Measurements from ENCODE around the gene TNFAIP6. TPM values are rescaled to one million over a fixed set of nuclear protein-coding genes. Genes with fewer than 3 reads are reported as not detected.

The TNFAIP6 gene
- total RNA-seq, 1 experiment from 2014 or later = not detected

DNA sequence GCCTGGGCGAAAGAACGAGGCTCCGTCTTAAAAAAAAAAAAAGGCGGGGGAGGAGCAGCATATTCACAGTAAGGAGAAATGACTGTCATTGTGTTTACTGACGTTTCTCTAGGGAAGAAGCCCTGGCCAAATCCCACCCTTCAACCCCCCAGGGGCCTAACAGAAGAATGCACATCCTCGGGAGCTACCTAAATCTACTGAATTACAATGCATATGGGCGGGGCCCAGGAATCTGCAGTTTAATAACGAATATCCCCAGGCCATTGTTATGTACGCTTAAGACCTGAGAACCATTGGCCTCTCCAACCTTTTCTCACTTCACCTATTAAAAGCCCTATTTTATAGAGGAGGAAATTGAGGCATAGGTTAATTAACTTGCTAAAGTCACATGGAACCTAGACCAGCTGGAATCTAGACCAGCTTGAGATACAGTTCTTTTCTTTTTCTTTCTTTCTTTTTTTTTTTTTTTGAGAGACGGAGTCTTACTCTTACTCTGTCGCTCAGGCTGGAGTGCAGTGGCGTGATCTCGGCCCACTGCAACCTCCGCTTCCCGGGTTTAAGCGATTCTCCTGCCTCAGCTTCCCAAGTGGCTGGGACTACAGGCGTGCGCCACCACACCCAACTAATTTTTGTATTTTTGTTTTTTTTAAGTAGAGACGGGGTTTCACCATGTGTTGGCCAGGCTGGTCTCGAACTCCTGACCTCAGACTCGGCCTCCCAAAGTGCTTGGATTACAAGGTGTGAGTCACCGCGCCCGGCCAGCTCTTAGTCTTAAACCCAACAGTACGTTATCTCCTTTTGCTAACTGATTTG, 51.6 kb downstream of the TNFAIP6 start:
- Histone ChIP-seq H3K4me1 (ENCODE audit: control insufficient read depth in 1 of 2, insufficient read depth in 2 of 2, low read length in 2 of 2) (peaks cover 0 to 14% of the 10 kb centered on the region in 2 experiments; a peak in 2 of 4 replicates), H3K27ac (ENCODE audit: low read depth, low read length) (peak overlapping the region; percentile 12; the same call in 1 of the 2 replicates), H3K9me3 (ENCODE audit: control insufficient read depth in 1 of 2, insufficient read depth in 1 of 2, low read depth in 1 of 2, low read length in 2 of 2) (no peaks in the 10 kb centered on the region), H4K20me1 (ENCODE audit: insufficient read depth) (peaks cover 10% of the 10 kb centered on the region; the same call in 1 of the 2 replicates), H3K9me2 (ENCODE audit: insufficient read depth) (peaks cover 2% of the 10 kb centered on the region; the same call in 1 of the 2 replicates), H3K4me2 (ENCODE audit: low read length) (peak overlapping the region; percentile 89), H2AFZ (ENCODE audit: low read depth, low read length, poor library complexity, severe bottlenecking) (peak overlapping the region; percentile 72), H3K36me3 (ENCODE audit: control insufficient read depth in 1 of 2, insufficient read depth in 2 of 2, low read length in 2 of 2) (peaks cover 8 to 22% of the 10 kb centered on the region in 2 experiments; a peak in 2 of 4 replicates), H3K9ac (ENCODE audit: low read length) (peak overlapping the region; percentile 96), H3K79me2 (ENCODE audit: insufficient read depth, low read length) (peaks cover 43% of the 10 kb centered on the region), H3K27me3 (ENCODE audit: insufficient read depth, low read length) (no peaks in the 10 kb centered on the region), H3K4me3 (replicated peaks in 1 of 2; ENCODE audit: low read depth in 1 of 2, low read length in 2 of 2) (peak overlapping the region; percentile 82 to 91)
- intact Hi-C loops (cut with micrococcal nuclease) = loop anchor here (10.0 kb wide), 1 partner anchor 144 kb away; the partner anchor contains the start of gene RBM43
- POLR2A ChIA-PET = interaction anchor here (1.0 kb wide), 1 partner anchor 13 kb away, joined by 3 read pairs; no protein-coding TSS in a partner anchor
- DNase-seq (ENCODE audit: low read depth, low spot score) (no peak), ATAC-seq (peak; percentile 43)
- TSS peak; percentile 49 for BruUV-seq (replicated peaks)
- RAD21 ChIA-PET (ENCODE audit: low non-redundant PET in 1 of 2, low total read pairs in 2 of 2, uncharacterized antibody in 2 of 2, unreplicated experiment in 2 of 2) = no interaction called here
- CTCF ChIA-PET = no interaction called here
- no peak for TF ChIP-seq SIN3A (IDR thresholded peaks at IDR 0.05; ENCODE audit: low read depth)
- TF ChIP-seq POLR2AphosphoS5 (IDR thresholded peaks at IDR 0.05; ENCODE audit: low read depth, low read length) = no peak
- TF ChIP-seq JUND (IDR thresholded peaks at IDR 0.05) = peak; percentile 39; the same call in 1 of the 2 replicates
- 0 out of 2 replicates have a peak, but pooled peaks have one; percentile 13 for TF ChIP-seq FOSL1 (IDR thresholded peaks at IDR 0.05; ENCODE audit: low read depth)
- TF ChIP-seq SP1 (IDR thresholded peaks at IDR 0.05; ENCODE audit: low read depth) = no peak

- intact Hi-C loops (cut with micrococcal nuclease) = loop anchor here (10.0 kb wide), 2 partner anchors 145 to 1815 kb away; partner anchors contain the start of gene RBM43
- BruUV-seq (replicated peaks) = TSS peak; percentile 52
- RAD21 ChIA-PET (ENCODE audit: low non-redundant PET in 1 of 2, low total read pairs in 2 of 2, uncharacterized antibody in 2 of 2, unreplicated experiment in 2 of 2) = no interaction called here
- ATAC-seq (peak; percentile 94), DNase-seq (ENCODE audit: low read depth, low spot score) (peak; percentile 96)
- no peaks in the 10 kb centered on the region for H3K27me3 ChIP-seq (ENCODE audit: insufficient read depth, low read length)
- H3K4me3 ChIP-seq (replicated peaks in 1 of 2; ENCODE audit: low read depth in 1 of 2, low read length in 2 of 2) = peak within 1 kb of the TSS; percentile 82 to 91
- CTCF ChIA-PET = interaction anchor here (0.7 kb wide), 1 partner anchor 31 kb away, joined by 3 read pairs; no protein-coding TSS in a partner anchor
- H4K20me1 ChIP-seq (ENCODE audit: insufficient read depth) = peaks cover 13% of the 10 kb centered on the region; the same call in 1 of the 2 replicates
- H3K9me3 ChIP-seq (ENCODE audit: control insufficient read depth in 1 of 2, insufficient read depth in 1 of 2, low read depth in 1 of 2, low read length in 2 of 2) = no peaks in the 10 kb centered on the region
- peaks cover 14 to 27% of the 10 kb centered on the region in 2 experiments; a peak in 3 of 4 replicates for H3K36me3 ChIP-seq (ENCODE audit: control insufficient read depth in 1 of 2, insufficient read depth in 2 of 2, low read length in 2 of 2)
- peak within 1 kb of the TSS; percentile 89 for H3K4me2 ChIP-seq (ENCODE audit: low read length)
- H3K4me1 ChIP-seq (ENCODE audit: control insufficient read depth in 1 of 2, insufficient read depth in 2 of 2, low read length in 2 of 2) = peaks cover 0 to 14% of the 10 kb centered on the region in 2 experiments; a peak in 2 of 4 replicates
- H2AFZ ChIP-seq (ENCODE audit: low read depth, low read length, poor library complexity, severe bottlenecking) = peak within 1 kb of the TSS; percentile 72
- H3K27ac ChIP-seq (ENCODE audit: low read depth, low read length) = peak within 1 kb of the TSS; percentile 82
- peaks cover 2% of the 10 kb centered on the region; the same call in 1 of the 2 replicates for H3K9me2 ChIP-seq (ENCODE audit: insufficient read depth)
- H3K9ac ChIP-seq (ENCODE audit: low read length) = peak within 1 kb of the TSS; percentile 96
- POLR2A ChIA-PET = interaction anchor here (0.6 to 1.0 kb wide), 2 partner anchors 12 to 143 kb away, joined by 3 read pairs; no protein-coding TSS in a partner anchor
- H3K79me2 ChIP-seq (ENCODE audit: insufficient read depth, low read length) = peaks cover 52% of the 10 kb centered on the region
- peak; percentile 86 for TF ChIP-seq EGR1 (IDR thresholded peaks at IDR 0.05; ENCODE audit: low read depth)
- TF ChIP-seq SP1 (IDR thresholded peaks at IDR 0.05; ENCODE audit: low read depth) = peak; percentile 84
- TF ChIP-seq EZH2 (IDR thresholded peaks at IDR 0.05) = no peak
- TF ChIP-seq ZFX (IDR thresholded peaks at IDR 0.05) = peak; percentile 98
- peak; percentile 97 for TF ChIP-seq SRF (IDR thresholded peaks at IDR 0.05; ENCODE audit: low read depth)
- TF ChIP-seq REST (IDR thresholded peaks at IDR 0.05; ENCODE audit: low read depth) = no peak
- peak; percentile 75 for TF ChIP-seq POLR2A (IDR thresholded peaks at IDR 0.05; ENCODE audit: borderline replicate concordance, extremely low read depth, insufficient read depth, insufficient read length)
- no peak; the same call in 1 of the 2 replicates for TF ChIP-seq ELF1 (IDR thresholded peaks at IDR 0.05; ENCODE audit: borderline replicate concordance, low read depth)
- no peak for TF ChIP-seq EZH2phosphoT487 (IDR thresholded peaks at IDR 0.05; ENCODE audit: borderline replicate concordance)
- TF ChIP-seq JUND (IDR thresholded peaks at IDR 0.05) = no peak
Measured at GRCh38 chr2:151409601-151410484, 52.5 kb downstream of the TNFAIP6 start, which contains the start of gene RIF1. Gene RIF1, plus strand, starts transcription at chr2:151409902. Its CDS starts 522 bp downstream, at chr2:151410424.
